Activated T-cell treated with anti-CD3 and anti-CD28 coated beads for 48 hours (primary cell): ENCODE measurements around the gene COPRS.
A peak's percentile ranks its signal among the peaks of the same experiment; 100 is the strongest.
"Not testable (repeated sequence)": the region's sequence is repeated elsewhere in the genome, so short reads cannot be mapped to it uniquely, and the experiment has no call there.

Source experiments
- DNase-seq: peaks from one replicate; pipeline ENCODE4 v3.0.0-alpha.2; 2020; ENCODE audit warnings: low read depth

The COPRS gene

GRCh38 chr17:31843070-31843745, 15.8 kb downstream of the COPRS start:
- DNase-seq: no peak

- peak; percentile 47 for DNase-seq
Observed at GRCh38 chr17:31842195-31843069, 16.6 kb downstream of the COPRS start.

DNA sequence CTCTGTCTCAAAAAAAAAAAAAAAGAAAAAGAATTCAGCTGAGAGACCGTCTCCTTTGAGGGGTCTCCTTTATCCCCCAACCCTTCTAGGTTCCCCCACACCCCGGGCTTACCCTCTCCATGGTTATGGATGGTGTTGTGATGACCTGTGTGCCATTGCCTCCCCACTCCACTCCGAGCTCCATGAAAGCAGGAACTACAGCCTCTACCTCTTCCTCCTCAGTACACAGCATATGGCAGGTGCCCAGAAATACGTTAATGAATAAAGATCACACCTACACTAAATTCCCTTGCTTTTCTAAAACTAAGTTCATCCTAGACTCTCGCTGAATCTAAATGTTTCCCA, 17.2 kb downstream of the COPRS start:
- no peak for DNase-seq

GRCh38 chr17:31838636-31839225, 20.3 kb downstream of the COPRS start:
- DNase-seq: no peak

DNA sequence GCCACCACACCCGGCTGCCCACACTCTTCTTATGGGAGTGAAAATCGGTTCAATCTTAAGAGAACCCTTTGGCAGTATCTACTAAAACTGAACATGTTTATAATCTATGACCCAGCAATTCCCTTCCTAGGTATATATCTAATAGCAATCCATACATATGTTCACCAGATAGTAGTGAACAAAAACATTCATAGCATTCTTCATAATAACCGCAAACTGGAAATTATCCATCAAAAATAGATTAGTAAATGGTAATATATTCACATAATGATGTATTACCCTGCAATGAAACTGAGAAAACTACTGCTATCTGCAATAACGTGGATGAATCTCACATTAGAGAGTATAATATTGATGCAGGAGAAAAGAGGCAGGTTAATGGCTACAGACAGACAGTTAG, 23.1 kb downstream of the COPRS start:
- no peak for DNase-seq

- DNase-seq: no peak
Observed at GRCh38 chr17:31834448-31834847, 24.6 kb downstream of the COPRS start.

DNA sequence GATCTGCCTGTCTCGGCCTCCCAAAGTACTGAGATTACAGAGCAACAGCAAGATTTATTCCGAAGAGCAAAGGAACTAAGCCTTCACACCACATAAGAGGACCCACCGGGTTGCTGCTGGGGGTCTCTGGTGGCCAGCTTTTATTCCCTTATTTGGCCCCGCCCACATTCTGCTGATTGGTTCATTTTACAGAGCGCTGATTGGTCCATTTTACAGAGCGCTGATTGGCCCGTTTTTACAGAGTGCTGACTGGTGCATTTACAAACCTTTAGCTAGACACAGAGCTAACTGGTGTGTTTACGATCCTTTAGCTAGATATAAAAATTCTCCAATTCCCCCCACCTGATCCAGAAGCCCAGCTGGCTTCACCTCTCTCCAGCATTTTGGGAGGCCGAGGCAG, 26.3 kb downstream of the COPRS start:
- DNase-seq: no peak

DNA sequence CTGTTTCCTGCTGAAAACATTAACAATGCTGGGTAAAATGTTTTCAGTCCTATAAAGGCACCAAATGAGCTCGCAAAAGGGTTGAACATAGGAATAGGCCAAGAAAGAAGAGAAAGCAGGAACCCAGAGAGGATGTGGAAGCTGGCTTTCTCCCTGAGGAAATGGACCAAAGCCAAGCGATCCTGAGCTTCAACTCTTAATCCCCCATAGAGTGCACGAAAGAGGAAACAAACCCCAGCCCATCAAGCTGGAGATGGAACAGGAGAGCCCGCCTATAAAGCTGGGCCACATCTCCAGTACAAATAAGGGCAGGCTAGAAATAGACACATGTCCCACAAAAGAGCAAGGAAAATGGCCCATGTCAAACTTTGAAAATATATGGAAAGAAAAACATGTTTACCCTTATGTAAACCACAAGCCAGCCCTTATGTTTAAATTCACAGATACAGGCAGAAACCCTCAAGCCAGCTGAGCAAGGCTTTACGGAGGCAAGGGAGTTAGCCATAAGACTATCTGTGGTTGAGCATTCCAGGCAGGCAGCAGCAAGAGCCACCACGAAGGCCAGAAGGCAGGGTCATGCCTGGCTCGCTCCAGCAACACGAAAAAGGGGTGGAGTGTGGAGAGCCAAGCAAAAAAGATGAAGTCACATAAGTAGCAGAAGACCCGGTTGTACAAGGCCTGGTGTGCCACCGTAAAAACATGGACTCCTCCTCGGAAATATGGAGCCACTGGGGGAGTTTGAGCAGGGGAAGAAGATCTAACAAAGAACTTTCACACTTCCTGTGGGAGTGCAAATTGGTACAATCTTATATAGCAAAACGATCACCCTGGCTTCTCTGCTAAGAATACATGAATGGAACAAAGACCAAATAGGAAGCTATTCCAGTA, 27.8 kb downstream of the COPRS start:
- DNase-seq: no peak

DNA sequence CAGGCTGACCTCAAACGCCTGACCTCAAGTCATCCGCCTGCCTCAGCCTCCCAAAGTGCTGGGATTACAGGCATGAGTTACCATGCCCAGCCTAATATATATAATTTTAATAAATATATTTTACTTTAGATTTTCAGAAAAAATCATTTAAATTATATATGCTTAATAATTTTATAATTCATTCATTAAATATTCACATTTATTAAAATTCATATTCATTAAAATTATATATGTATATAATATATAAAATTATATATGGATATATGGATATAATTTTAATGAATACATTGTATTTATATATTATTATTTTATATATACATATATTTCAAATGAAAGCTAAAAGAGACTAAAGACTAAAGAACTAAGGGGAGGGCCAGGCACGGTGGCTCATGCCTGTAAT, 29.4 kb downstream of the COPRS start:
- DNase-seq: no peak

DNA sequence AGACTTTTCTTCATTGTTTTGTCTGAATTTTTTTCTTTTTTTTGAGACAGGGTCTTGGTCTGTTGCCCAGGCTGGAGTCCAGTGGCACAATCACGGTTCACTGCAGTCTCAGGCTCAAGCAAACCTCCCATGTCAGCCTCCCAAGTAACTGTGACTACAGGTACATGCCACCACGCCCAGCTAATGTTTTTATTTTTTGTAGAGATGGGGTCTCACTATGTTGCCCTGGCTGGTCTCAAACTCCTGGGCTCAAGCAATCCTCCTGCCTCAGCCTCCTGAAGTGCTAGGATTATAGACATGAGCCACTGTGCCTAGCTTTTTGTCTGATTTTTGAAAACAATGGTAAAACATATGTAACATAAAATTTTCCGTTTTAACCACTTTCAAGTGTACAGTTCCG, 30.1 kb downstream of the COPRS start:
- not testable (repeated sequence) for DNase-seq

DNA sequence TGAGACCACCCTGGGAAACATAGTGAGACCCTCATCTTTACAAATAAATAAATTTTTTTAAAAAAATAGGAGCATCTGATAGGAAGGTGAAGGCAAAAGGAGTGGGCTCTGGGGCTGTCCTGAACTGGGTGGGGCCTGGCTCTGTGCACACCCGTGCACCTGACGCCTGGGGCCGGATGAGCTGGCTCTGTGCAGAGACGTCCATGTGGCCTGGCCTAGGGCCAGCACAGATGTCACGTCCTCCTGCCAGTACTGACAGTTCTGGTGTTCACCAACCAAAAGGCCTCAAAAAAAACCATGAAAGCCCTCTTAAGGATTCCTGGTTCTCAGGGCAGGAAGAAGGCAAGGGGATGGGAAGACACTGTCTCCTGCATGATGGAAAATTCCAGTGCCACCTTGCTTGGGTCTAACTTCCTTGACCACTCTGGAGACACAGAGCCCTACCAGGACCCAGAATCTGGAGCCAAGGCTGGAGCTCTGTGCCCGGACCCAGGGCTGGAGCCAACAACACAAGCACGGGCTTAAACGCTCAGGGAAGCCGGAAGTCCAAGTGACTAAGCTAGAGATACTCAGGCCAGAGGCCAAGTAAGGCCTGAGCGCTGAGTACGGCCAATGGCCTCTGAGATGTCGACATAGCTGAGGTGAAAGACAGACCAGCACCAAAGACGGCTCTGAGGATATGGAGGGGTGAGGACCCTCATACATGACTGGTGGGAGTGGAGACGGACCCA, 32.9 kb downstream of the COPRS start:
- no peak for DNase-seq

GRCh38 chr17:31824766-31825360, 34.2 kb downstream of the COPRS start:
- DNase-seq: no peak

DNA sequence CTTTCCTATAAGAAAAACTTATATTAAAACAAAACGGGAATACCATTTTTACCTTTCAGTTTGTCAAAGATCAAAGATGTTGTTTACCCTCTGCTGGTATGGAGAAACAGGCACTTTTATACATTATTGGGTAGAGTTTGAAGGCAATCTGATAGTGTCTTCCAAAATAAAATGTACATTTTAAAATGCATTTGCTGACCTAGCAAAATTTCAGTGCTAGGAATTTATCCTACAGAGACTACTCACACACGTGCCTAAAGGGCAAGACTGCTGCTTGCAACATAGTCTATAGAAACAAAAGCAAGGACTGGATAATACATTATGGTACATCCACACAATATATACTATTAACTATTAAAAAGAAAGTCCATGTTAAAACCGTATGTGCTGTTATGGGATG, 36.0 kb downstream of the COPRS start:
- no peak for DNase-seq

DNA sequence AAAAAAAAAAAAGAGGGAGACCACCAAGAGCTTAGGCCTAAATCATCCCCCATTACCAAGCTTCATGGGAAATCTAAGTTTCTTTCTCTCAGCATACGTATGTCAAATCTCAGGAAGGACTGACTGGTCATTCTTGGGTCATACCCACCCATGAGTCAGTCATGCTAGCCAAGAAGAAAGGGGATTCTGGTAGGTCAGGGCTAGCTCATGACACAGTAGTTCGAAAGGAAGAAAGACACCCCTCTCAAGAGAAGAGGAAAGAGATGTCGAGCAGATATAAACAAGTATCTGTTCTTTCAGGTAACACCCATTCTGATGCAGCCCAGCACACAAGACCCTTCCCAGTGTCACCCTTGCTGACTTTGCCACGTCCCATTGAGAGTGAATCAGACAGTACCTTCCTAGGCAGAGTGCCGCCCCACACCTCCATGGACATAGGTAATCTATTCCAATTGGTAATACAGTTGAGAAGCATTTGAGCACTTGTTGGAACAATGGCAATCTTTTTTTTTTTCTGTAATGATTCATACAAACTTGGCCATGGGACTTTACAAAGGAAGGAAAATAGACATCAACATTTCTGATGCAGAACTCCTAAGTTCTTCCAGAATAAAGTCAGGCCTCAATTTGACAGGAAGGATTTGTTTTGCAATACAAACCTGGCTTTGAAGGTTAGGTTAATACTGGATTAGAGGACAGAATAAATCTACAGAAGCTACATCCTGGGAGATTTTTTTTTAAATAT, 38.2 kb downstream of the COPRS start:
- no peak for DNase-seq

- DNase-seq: no peak
Observed at GRCh38 chr17:31819578-31819977, 39.5 kb downstream of the COPRS start.

DNA sequence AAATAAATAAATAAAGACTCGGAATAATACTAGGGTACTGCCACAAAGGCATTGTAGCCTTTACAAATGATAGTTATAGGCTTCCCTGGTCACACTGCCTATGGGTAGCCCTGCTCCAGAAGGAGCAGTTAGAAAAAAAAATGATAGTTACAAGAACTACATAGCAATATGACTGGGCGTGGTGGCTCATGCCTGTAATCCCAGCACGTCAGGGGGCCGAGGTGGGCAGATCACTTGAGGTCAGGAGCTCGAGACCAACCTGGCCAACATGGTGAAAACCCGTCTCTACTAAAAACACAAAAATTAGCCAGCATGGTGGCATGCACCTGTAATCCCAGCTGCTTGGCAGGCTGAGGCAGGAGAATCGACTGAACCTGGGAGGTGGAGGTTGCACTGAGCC, 40.2 kb downstream of the COPRS start:
- not testable (repeated sequence) for DNase-seq

DNA sequence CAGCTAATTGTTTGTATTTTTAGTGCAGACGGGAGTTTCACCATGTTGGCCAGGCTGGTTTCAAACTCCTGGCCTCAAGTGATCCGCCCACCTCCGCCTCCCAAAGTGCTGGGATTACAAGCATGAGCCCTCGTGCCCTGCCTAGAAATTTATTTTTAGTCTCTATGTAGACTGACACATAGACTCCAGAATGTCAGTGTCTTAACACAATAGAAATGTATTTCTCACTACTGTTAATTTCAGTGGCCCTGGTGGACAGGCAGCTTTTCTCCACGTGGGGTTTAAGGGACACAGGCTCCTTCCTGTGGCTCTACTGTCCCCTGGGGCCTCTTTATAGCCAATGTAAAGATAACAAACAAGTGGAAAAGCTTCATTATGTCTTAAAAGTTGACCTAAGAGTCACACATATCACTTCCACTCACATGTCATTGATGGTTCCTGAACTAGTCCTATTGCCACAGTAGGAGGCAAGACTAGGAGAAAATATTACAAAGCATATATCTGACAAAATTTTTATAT, 43.8 kb downstream of the COPRS start:
- DNase-seq: no peak

DNA sequence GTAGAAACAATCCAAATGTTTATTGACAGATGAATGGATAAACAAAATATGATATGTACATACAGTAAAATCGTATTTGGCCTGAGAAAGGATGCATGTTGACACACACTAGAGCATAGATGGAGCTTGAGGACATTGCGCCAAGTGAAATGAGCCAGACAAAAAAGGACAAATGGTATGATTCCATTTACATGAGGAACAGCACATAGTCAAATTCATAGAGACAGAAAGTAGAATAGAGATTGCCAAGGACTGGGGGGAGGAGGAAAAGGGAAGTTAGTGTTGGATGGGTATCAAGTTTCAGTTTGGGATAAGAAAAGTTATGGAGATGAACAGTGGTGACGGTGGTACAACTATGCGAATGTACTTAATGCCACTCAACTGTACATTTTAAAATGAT, 47.9 kb downstream of the COPRS start:
- no peak for DNase-seq

DNA sequence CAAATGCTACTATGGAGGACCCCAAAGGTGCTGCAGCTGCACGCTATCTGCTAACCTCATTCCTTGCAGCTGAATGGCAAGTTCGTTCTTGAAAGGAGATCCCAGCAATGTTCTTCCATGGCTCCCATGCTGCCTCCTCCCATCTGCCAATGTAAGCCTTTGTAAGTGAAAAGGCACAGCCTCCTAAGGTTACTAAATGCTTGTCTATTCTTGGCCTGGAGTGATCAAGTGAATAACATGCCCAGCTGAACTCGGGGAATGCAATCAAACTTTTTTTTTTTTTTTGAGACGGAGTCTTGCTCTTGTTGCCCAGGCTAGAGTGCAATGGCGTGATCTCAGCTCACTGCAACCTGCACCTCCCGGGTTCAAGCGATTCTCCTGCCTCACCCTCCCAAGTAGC, 49.2 kb downstream of the COPRS start:
- DNase-seq: not testable (repeated sequence)

DNA sequence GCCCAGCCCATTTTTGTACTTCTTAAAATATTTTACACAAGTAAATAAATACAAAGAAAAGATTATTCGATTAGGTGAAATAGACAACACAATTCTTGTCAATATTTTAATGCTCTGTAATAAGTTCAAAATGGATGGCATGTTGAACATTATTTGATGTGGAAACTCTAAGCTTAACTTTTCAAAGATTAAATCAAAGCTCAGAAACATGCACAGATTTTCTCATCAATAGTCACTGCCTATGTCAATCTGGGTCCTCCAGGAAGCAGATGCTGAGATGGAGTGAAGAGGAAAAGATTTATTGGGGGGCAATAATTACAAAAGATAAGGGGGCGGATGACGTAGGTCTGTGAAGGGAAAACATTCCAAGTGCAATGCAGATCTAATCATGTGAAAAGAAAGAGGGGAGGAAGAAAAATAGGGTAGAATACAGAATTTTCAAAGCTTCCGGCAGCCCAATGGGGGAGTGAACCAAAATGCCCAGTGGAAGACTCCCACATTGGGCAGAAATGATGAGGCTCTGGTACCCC, 50.5 kb downstream of the COPRS start:
- DNase-seq: no peak
